Activated CD8-positive, alpha-beta memory T cell treated with anti-CD3 and anti-CD28 coated beads for 24 hours (primary cell): ENCODE data around the gene ING1.
"Not testable (repeated sequence)": the region's sequence is repeated elsewhere in the genome, so short reads cannot be mapped to it uniquely, and the experiment has no call there.

ENCODE experiments used
- DNase-seq: peaks from one replicate; pipeline ENCODE4 v3.0.0-alpha.2; 2020

Gene ING1

GRCh38 chr13:110696776-110697175 lies 16.7 kb upstream of the ING1 start:
- peak; percentile 43 for DNase-seq

GRCh38 chr13:110697842-110698241 lies 15.7 kb upstream of the ING1 start:
- no peak for DNase-seq

DNA sequence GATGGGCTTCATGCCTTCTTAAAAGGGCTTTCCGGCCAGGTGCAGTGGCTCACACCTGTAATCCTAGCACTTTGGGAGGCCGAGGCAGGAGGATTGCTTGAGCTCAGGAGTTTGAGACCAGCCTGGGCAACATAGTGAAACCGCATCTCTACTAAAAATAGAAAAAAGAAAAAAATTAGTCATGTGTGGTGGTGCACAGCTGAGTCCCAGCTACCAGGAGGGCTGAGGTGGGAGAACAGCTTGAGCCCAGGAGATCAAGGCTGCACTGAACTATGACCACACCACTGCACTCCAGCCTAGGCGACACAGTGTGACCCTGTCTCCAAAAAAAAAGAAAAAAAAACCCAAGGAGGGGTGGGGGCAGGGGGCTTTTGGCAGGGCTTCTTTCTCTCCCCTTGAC lies 14.8 kb upstream of the ING1 start:
- no peak for DNase-seq

DNA sequence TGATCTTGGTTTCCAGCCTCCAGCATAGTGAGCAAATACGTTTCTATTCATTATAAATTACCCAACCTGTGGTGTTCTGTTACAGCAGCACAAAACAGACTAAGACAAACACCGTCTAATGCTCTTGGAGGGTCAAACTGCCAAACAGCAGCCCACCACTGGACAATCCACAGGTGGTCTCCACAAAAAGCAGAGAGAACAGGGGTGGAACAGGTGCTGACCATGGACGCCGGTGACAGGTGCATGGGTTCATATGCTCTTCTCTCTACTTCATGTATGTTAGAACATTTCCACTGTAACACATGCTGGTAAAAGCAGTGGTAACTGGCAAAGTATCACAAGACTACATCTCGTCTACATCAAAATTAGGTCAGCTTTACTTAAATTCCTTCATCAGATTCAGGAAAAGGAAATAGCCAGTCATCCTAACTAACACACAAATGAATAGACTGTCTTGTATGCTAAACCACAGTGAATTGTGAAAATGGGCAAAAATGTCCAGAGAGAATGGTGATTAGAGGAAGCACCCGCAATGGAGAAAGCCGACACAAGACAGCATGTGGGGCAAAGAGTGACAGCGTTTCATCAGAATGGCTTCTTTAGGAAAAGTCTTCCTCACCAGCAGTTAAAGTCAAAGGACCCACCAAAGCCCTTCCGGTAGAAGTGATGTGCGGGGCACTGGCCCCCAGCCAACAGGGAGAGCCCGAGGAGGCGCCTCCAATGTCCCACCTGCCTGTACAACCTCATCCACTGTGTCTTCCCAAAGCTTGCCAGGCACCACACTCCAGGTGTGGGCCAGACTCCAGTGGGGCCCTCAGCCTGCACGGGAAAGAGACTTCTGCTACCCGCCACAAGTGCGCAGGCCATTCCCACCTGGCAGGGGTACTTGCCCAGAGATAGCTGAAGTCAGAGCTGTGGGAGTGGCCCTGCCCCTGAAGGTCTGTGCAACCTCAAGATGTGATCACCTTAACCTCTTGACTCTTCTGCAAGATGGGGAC lies 14.1 kb upstream of the ING1 start:
- peak; percentile 47 for DNase-seq

GRCh38 chr13:110700186-110700585 lies 13.3 kb upstream of the ING1 start:
- no peak for DNase-seq

GRCh38 chr13:110700641-110701040 lies 12.9 kb upstream of the ING1 start:
- no peak for DNase-seq

DNA sequence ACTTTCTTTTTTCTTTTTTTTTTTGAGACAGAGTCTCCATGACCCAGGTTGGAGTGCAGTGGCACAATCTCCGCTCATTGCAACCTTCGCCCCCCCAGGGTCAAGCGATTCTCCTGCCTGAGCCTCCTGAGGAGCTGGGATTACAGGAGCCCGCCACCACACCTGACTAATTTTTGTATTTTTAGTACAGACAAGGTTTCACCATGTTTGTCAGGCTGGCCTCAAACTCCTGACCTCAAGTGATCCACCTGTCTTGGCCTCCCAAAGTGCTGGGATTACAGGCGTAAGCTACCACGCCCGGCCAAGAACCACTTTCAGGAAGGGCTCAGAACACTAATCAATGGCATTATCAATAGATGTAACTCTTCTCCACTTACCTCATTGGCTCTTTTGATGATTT lies 12.4 kb upstream of the ING1 start:
- DNase-seq, result not testable (repeated sequence)

DNA sequence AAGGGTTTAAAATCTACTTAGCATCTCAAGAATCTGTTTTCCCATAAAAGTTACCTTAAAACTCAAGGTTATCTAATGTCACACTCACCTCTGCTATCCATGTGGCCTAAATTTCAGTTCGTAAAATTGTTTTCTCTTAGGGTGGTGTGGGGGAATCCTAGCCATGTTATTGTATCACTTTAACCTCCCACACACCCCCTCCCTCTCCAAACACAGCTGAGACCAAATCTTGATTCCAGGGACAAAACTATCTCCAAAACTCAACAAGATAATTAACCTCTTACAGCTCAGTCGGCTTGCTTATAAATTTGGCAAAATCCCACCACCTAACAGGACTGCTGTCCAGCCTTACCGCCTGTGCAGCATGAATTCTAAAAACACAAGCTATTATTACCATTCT lies 11.4 kb upstream of the ING1 start:
- DNase-seq, result no peak

- DNase-seq, result peak; percentile 47
These were observed 10.6 kb upstream of the ING1 start for GRCh38 chr13:110702591-110703526.

GRCh38 chr13:110705356-110705825 lies 8.1 kb upstream of the ING1 start:
- DNase-seq, result no peak

DNA sequence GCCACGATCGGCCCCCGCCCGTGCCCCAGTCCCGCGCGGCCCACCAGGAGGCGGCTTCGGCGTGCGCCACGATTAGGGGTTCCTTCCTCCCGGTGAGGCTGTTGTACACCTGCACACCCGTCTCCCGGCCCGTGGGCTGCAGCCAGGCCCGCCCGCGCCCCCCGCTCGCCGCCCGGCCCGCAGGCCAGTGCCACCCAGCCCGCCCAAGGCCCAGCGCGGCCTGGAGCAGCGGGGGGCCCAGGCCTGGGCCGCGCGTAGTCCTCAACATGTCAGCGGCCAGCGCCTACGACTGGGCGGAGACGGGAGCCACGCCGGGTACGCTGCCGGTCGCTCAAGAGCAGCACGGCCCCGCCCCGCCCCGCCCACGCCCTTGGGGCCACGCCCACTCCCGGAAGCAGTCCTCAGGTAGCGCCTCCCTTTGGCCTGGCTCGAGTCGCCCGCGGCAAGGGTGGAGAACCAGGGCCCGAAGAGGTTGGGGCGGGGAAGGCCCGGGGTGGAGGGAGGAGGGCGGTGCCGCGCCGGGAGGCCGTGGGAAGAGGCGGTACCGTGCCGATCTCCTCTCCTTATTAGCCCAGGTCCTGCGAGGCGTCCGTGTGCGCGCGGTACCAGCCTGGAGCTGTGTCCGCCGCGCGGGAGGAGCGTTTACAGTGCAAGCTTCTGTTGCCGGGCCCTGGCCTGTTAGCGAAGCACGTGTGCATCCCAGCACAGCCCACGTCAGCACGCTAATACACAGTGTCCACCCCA lies 7.5 kb upstream of the ING1 start, which contains the start of gene CARS2:
TSS of gene CARS2 (minus strand) at position 291 of the 744 bp plus-strand sequence. CDS start at position 268, 23 bp downstream.
- DNase-seq, result peak; percentile 96

GRCh38 chr13:110706570-110707372 lies 6.7 kb upstream of the ING1 start:
- peak; percentile 45 for DNase-seq

- DNase-seq, result peak; percentile 97
These were observed 1.2 kb upstream of the ING1 start for GRCh38 chr13:110712081-110712848.

GRCh38 chr13:110712849-110713641 lies 455 bp upstream of the ING1 start:
- peak; percentile 99 for DNase-seq

GRCh38 chr13:110713981-110714796 lies 689 bp downstream of the ING1 start:
- peak; percentile 86 for DNase-seq

- DNase-seq, result no peak
These were observed 1.4 kb downstream of the ING1 start for GRCh38 chr13:110714797-110715394.

GRCh38 chr13:110715395-110716246 lies 2.1 kb downstream of the ING1 start:
- peak; percentile 95 for DNase-seq

GRCh38 chr13:110716247-110716515 lies 2.7 kb downstream of the ING1 start:
- DNase-seq, result no peak
